HT-29 (cell line): ENCODE data around the gene ITGB1BP1. TPM values are rescaled to one million over a fixed set of nuclear protein-coding genes. Genes with fewer than 3 reads are reported as not detected.
"Not testable (repeated sequence)": the region's sequence is repeated elsewhere in the genome, so short reads cannot be mapped to it uniquely, and the experiment has no call there.

ENCODE experiments used
- DNase-seq: peaks from one replicate; pipeline ENCODE4 v3.0.0-alpha.2; 2015; ENCODE audit warnings: low spot score
- total RNA-seq: library from RNA; depleted of rRNA; stranded (reverse); fragments of >200 nt; shearing (Covaris generic); gene quantifications from 2 replicates; pipeline ENCODE4 v1.2.3, GENCODE V29; 2014

Gene ITGB1BP1
- total RNA-seq, 1 experiment from 2014 or later = 27.4 TPM

- DNase-seq = no peak
Observed at GRCh38 chr2:9401059-9401547, 22.2 kb downstream of the ITGB1BP1 start.

- no peak for DNase-seq
Observed at GRCh38 chr2:9400268-9401058, 22.9 kb downstream of the ITGB1BP1 start.

DNA sequence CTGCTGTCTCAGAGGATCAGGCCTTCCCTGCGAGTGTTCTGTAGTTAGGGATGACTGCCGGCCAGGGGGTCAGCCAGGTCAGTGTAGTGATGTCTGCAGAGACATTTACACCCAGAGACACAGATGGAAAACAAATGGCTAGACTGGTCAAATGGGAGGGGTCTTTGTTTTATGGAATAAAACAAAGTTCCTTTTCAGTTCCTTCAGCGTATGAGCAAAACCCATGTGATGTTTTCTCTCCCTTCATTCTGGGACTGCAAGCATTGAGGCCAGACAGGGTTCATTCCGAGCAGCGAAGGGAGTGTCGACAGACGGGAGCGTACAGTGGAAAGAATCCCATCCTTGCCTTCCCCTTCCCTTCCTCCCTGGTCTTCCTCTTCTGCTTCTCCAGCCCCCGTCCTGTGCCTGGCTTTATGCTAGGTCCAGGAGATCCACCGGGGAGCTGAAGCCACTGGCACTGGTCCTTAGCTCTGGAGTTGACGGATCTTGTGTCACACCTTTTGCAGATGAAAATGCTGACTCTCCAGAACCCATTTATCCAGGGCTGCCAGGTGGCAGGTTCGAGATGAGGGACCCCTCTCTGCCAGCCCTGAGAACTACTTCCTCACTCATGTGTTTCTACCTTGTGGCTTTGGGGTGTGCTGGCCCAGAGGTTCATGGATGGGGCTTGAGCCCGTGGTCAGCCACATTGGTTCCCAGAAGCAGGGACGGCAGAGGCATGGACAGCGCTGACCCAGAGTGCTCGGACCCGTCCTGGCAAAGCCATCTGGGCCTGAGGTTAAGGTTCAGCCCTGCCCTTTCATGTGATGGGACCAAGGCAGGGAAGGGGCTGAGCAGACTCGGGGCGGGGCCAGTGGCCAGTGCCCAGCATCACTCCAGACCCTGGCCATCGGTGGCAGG, 24.2 kb downstream of the ITGB1BP1 start:
- DNase-seq = no peak

- DNase-seq = not testable (repeated sequence)
Observed at GRCh38 chr2:9398251-9398650, 25.1 kb downstream of the ITGB1BP1 start.

DNA sequence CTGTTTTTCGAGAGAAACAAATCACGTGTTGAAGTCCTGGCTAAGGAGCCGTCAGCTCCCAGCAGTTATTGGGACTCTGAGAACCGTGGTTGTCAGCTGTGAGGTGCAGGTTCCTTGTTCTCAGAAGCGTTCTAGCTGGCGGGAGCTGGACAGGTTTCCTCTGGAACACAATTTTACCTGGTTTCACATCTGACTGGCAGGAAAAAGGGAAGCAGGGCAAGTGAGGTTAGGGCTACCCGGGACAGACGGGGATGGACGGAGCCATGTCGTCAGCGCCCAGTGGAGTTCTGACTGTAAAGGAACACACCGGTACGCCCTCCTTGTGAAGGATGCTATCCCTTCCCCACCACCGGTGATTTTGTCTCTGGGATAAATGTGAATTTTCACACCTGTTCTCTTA, 26.1 kb downstream of the ITGB1BP1 start:
- DNase-seq = no peak

- no peak for DNase-seq
Observed at GRCh38 chr2:9394816-9395215, 28.5 kb downstream of the ITGB1BP1 start.

DNA sequence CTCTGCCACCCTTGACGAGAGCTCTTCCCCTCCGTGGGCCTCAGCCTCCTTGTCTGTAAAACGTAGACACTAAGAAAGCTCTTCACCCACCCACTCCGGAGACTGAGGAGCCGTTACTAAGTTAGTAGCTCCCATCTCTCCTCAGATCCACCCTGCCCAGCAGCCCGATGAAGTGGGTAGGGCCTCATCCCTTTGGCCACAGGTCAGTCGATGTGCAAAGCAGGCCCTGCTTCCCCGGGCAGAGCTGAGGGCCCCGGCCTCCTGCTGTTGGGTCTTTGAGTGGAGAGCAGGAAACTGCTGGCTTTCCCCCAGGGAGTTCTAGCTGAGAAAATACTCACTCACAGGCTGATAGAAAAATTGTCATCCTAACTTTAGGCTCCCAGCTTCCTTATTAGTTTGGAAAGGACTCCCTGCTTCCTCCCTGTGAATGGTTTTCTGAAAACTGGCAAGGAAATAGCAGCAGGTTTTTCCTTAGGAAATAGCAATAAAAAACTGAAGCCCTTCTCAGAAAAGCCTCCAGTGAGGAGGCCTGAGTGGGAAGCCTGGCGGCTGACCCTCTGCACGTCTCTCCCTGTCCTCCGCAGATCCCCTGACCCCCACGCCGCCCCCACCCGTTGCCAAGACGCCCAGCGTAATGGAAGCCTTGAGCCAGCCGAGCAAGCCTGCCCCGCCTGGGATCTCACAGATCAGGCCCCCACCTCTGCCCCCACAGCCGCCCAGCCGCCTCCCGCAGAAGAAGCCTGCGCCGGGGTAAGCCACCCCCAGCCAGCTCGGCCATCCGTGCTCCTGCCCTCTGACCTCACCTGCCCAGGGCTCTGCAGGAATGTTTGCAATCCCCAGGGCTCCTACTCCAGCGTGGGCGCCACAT, 30.2 kb downstream of the ITGB1BP1 start:
- DNase-seq = no peak

DNA sequence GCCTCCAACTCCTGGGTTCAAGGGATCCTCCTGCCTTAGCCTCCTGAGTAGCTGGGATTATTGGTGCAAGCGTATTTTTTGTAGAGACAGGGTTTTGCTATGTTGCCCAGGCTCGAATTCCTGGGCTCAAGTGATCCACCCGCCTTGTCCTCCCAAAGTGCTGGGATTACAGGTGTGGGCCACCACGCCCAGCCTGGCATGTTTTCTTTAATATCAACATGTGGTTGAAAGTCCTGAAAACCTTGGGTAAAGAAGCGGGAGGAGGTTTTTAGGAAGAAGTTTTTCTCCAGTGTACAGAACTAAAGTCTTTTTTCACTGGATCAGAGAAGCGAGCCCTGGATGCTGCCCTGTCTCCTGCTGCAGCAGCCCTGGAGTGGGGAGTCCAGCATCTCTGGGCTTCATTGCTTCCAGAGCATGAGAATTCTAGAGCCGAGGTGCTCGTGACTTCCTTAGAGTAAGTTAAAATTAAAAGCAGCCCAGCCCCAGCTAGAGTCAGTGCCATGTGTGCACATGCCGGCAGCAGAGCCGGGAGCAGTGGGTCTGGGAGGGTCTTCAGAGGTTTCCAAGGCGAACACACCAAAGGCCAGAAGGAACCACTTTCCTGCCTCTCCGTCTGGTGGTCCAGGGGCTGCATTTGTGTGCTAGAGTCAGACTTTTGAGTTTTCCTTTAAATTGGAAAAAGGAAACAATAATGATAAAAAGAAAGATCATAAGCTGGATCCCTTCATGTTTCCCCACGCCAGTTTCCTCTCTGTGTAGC, 31.2 kb downstream of the ITGB1BP1 start:
- no peak for DNase-seq

- DNase-seq = no peak
Observed at GRCh38 chr2:9390991-9391390, 32.3 kb downstream of the ITGB1BP1 start.

GRCh38 chr2:9390151-9390850, 33.0 kb downstream of the ITGB1BP1 start:
- no peak for DNase-seq

DNA sequence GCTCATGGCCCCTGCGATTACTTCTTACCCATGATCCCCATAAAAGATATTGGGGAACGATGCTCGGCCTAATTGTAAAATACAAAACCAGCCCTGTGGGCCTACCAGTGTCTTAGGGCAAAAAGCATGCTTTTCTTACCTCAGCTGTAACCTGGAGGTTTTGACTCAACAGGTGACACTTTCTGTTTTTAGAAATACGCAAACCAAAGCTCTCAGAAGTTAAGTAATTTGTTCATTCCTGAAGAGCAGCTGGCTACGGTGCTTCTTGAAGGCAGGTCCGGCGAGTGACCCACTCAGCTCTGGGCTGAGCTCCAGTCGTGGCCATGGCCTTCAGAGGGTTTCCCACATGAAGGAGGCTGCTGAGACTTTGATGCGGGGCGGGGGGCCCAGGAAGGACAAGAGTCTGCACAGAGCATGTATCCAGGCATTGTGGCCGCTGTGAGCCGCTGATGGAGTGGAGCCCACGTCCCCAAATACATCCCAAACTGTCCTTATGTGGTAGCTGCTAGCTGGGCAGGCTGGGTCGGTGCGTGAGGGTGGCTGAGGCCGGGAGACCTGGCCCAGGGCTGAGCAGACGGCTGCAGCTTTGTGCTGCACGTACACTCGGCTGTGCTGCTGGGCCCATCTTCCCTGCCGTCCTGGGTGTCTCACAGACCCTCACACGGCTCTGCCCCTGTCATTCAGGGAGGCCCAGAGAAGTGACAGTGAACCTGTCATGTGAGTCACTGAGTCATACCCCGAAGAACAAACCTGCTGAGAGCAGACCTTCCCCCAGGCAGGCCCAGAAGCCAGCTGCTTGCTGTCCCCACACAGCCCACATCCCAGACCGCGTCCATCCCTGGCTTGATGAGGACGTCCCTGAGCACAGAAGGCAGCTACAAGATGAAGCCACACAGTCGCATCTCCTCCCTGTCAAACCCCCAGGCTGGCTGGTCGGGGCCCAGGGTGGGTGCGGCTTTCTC, 34.1 kb downstream of the ITGB1BP1 start:
- DNase-seq = no peak

GRCh38 chr2:9388199-9388681, 35.1 kb downstream of the ITGB1BP1 start:
- no peak for DNase-seq

DNA sequence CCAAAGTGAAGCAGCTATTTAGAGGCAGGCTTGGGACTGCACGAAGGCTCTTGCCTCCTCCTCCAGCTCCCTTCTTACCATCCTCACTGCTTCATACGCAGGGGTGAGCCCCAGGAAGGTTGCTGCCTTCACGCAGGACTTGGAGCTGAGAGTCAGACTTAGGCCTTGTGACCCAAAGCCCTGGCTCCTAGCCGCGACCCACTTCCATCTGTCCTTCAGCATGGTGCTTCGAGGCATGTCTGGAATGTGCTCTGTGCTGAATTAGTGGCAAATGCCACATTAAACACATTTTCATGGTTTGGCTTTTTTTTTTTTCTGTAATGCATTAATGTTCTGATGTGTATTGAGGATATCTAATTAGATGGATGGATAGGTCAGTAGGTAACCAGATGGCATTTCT, 37.5 kb downstream of the ITGB1BP1 start:
- DNase-seq = no peak

DNA sequence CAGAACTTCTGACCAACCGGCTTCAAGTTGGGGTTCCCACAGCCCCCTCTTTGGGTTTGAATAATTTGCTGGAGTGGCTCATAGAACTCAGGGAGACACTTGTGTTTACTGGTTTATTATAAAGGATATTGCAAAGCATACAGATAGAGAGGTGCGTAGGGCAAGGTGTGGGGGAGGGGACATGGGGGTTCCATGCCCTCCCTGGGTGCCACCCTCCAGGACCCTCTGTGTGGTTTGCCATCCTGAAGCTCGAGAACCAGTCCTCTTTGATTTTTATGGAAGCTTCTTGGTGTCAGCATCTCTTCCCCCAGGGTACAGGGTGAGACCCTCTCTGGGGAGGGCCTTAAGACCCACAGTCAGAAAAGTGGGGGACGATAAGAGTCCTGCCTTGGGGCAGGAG, 38.8 kb downstream of the ITGB1BP1 start:
- no peak for DNase-seq

DNA sequence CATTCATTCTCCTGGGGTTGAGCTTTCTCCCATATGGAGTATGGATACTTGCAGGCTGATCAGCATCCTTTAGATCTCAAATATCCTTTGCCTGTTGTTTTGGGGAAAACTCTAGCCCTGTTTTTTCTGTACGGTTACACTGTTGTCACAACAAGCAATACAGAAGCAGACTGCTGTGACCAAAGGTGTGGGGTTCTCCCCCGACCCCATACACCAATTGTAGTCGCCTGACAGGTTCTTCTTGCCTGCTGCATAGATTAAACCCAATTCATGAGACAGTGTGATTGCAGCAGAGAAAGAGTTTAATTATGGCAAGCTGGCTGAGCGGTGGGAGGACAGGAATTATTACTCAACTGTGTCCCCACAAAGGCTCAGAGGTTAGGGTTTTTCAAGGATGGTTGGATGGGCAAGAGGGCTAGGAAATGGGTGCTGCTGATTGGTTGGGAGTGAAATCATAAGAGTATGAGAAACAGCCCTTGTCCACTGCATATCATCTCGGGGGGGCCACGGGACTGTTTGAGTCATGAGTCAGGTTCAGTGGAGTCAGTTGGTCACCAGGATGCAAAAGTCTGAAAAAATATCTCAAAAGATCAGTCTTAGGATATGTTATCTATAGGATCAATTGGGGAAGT, 40.6 kb downstream of the ITGB1BP1 start:
- DNase-seq = no peak

DNA sequence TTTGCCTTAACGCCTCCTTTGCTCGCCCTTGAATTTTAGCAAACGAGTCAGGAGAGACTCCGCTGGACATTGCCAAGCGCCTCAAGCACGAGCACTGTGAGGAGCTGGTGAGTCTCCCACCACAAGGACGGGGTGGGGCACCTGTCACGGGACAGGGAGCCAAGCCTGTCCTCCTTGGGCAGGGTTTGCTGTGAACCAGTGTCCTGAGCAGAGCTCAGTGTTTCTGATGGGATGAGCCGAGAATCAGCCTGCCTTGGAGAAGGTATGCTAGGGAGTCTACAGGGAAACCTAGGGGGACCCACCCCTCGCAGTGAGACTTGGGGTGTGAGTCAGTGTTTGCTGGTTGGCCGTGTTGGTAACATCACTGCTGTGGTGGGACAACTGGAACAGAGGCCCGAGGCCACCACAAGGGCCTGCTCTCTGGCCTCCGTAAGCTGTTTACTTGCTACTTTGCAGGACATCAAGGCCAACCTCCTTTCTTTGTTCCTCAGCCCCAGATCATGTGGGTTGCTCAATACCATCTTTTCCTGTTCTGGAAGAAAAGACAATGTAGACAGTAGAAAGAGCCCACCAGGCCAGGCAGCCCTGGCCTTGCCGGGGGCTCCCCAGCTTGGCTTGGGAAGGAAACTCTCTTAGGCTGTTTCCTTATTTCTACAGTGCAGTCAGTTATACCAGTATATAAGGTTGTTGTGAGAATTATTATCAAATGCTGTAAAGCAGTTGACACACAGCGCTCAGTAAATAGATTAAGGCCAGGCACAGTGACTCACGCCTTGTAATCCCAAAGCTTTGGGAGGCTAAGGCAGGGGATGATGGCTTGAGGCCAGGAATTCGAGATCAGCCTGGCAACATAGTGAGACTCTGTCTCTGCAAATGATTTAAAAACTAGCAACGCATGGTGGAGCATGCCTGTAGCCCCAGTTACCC, 42.4 kb downstream of the ITGB1BP1 start:
- DNase-seq = no peak

DNA sequence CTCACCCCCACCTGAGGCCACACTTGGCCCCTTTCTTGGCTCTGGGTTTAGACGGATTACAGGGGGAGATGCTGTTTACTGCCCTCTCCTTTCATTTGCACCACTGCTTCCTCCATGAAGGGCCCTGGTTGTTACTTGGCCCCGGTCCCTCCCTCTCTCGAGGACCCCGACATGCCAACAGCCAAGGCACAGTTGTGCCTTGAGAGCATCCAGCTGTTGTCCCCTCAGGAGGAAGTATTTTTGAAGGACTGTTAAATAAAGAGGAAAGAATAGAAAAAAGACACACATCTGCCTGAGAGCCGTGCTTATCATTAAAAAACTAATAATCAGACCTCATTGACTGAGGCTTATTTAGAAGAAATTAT, 44.0 kb downstream of the ITGB1BP1 start:
- no peak for DNase-seq
